SK-N-SH (cell line): ENCODE measurements around the gene ZNF513. TPM values are rescaled to one million over a fixed set of nuclear protein-coding genes. Genes with fewer than 3 reads are reported as not detected.

Experiments used
- CTCF ChIA-PET: fragments of 300-600, 350-600 bp; formaldehyde crosslinking; extraction: SDS; loops from one replicate; lab custom pipeline; 2021; lab: Yijun Ruan, JAX
- POLR2A ChIA-PET: fragments of 350-600 bp; sonication (Branson Sonifier 250); formaldehyde crosslinking; extraction: SDS; loops from one replicate; lab custom pipeline; 2020; ENCODE audit warnings: antibody characterized with exemption, inconsistent platforms; lab: Yijun Ruan, JAX
- DNase-seq: peaks from one replicate; pipeline ENCODE4 v3.0.0; 2012
- H2AFZ ChIP-seq: fragments of 200-600 bp; sonication (generic); 2 replicates; pipeline ENCODE4 v1.8.1; 2016; ENCODE audit warnings: antibody characterized with exemption, mild to moderate bottlenecking, low read depth
- H3F3A ChIP-seq: fragments of 200-600 bp; sonication (generic); replicated peaks from 2 replicates; pipeline ENCODE3; 2016; ENCODE audit warnings: antibody characterized with exemption, mild to moderate bottlenecking; ENCODE audit not compliant: insufficient read depth
- H3K27ac ChIP-seq, 2 experiments: fragments of 200-500 bp in 1 of 2; fragments of 200-600 bp in 1 of 2; sonication (Bioruptor generic) in 1 of 2; sonication (generic), shearing (Covaris generic) in 1 of 2; 2 replicates each; pipeline versions ENCODE4 v1.5.1 to v1.6.1; 2014 to 2016; ENCODE audit warnings: low read depth in 2 of 2, inconsistent platforms in 1 of 2, low read length in 1 of 2, mild to moderate bottlenecking in 1 of 2, mixed read lengths in 1 of 2
- H3K27me3 ChIP-seq: fragments of 200-600 bp; sonication (generic), shearing (Covaris generic); 2 replicates; pipeline ENCODE4 v1.6.1; 2016; ENCODE audit warnings: mixed run types; ENCODE audit not compliant: insufficient read depth
- H3K36me3 ChIP-seq, 2 experiments: fragments of 200-500 bp in 1 of 2; fragments of 200-600 bp in 1 of 2; sonication (Bioruptor generic) in 1 of 2; sonication (generic) in 1 of 2; replicated peaks in 1 of 2; 2 replicates each; pipeline versions ENCODE3 to v1.5.1; 2014 to 2016; ENCODE audit warnings: low read length in 1 of 2, mild to moderate bottlenecking in 1 of 2; ENCODE audit not compliant: insufficient read depth in 2 of 2, control insufficient read depth in 1 of 2
- H3K4me1 ChIP-seq, 2 experiments: fragments of 200-500 bp in 1 of 2; fragments of 200-600 bp in 1 of 2; sonication (Bioruptor generic) in 1 of 2; sonication (generic), shearing (Covaris generic) in 1 of 2; 2 replicates each; pipeline versions ENCODE4 v1.5.1 to v1.6.1; 2014 to 2016; ENCODE audit warnings: low read depth in 1 of 2, low read length in 1 of 2, mixed run types in 1 of 2; ENCODE audit not compliant: insufficient read depth in 2 of 2, control insufficient read depth in 1 of 2
- H3K4me2 ChIP-seq: fragments of 200-600 bp; sonication (generic), shearing (Covaris generic); 2 replicates; pipeline ENCODE4 v1.6.1; 2017; ENCODE audit warnings: mixed run types
- H3K4me3 ChIP-seq, 2 experiments: fragments of 200-500 bp in 1 of 2; fragments of 200-600 bp in 1 of 2; sonication (Bioruptor generic) in 1 of 2; sonication (generic), shearing (Covaris generic) in 1 of 2; 2 replicates each; pipeline versions ENCODE4 v1.5.1 to v1.8.1; 2014 to 2016; ENCODE audit warnings: low read depth in 2 of 2, inconsistent platforms in 1 of 2, low read length in 1 of 2, mild to moderate bottlenecking in 1 of 2, mixed read lengths in 1 of 2, moderate library complexity in 1 of 2
- H3K79me2 ChIP-seq: fragments of 200-600 bp; sonication (generic); 2 replicates; pipeline ENCODE4 v1.8.1; 2017; ENCODE audit warnings: mild to moderate bottlenecking; ENCODE audit not compliant: insufficient read depth
- H3K9ac ChIP-seq: fragments of 200-600 bp; sonication (generic); 2 replicates; pipeline ENCODE4 v1.6.1; 2017; ENCODE audit warnings: mixed run types
- H3K9me2 ChIP-seq: fragments of 200-600 bp; sonication (generic); 2 replicates; pipeline ENCODE4 v1.6.1; 2017; ENCODE audit warnings: mixed run types
- H3K9me3 ChIP-seq: fragments of 200-600 bp; sonication (generic); 2 replicates; pipeline ENCODE4 v1.6.1; 2017; ENCODE audit warnings: mixed run types, mild to moderate bottlenecking, moderate library complexity
- H4K20me1 ChIP-seq: fragments of 200-600 bp; sonication (generic); 2 replicates; pipeline ENCODE4 v1.6.1; 2017; ENCODE audit warnings: mild to moderate bottlenecking, mixed run types; ENCODE audit not compliant: insufficient read depth
- CHD2 ChIP-seq: fragments of 150-350 bp; IDR thresholded peaks from 2 replicates; pipeline ENCODE4 v1.6.1; 2018; ENCODE audit warnings: low read length; ENCODE audit not compliant: partially characterized antibody
- FOSL2 ChIP-seq: IDR thresholded peaks from 2 replicates; pipeline ENCODE4 v1.4.0; 2012; ENCODE audit warnings: low read depth, mild to moderate bottlenecking, moderate library complexity, borderline replicate concordance
- FOXM1 ChIP-seq: IDR thresholded peaks from 2 replicates; pipeline ENCODE4 v1.4.0; 2012; ENCODE audit warnings: low read depth, mild to moderate bottlenecking
- GABPA ChIP-seq: IDR thresholded peaks from 2 replicates; pipeline ENCODE4 v1.4.0; 2012; ENCODE audit warnings: low read depth, mild to moderate bottlenecking
- GATA2 ChIP-seq: sonication (generic); formaldehyde crosslinking; IDR thresholded peaks from 2 replicates; pipeline ENCODE4 v1.5.0; 2020; ENCODE audit warnings: mild to moderate bottlenecking, missing genetic modification reagents
- IRF3 ChIP-seq: fragments of 150-350 bp; IDR thresholded peaks from 2 replicates; pipeline ENCODE4 v1.6.1; 2016; ENCODE audit warnings: mild to moderate bottlenecking, low read depth, low read length
- MAX ChIP-seq: IDR thresholded peaks from 2 replicates; pipeline ENCODE4 v1.4.0; 2012; ENCODE audit warnings: low read depth
- MEF2A ChIP-seq: IDR thresholded peaks from 2 replicates; pipeline ENCODE4 v1.4.0; 2012; ENCODE audit warnings: low read depth, borderline replicate concordance
- NFIC ChIP-seq: IDR thresholded peaks from 2 replicates; pipeline ENCODE4 v1.4.0; 2012; ENCODE audit warnings: borderline replicate concordance
- RCOR1 ChIP-seq: fragments of 150-350 bp; IDR thresholded peaks from 2 replicates; pipeline ENCODE4 v1.6.1; 2017; ENCODE audit warnings: antibody characterized with exemption, low read length
- REST ChIP-seq: IDR thresholded peaks from 2 replicates; pipeline ENCODE4 v1.6.1; 2012; ENCODE audit warnings: mild to moderate bottlenecking, low read depth, low read length, moderate library complexity
- SIN3A ChIP-seq: IDR thresholded peaks from 2 replicates; pipeline ENCODE4 v1.6.1; 2012; ENCODE audit warnings: low read depth, mild to moderate bottlenecking, low read length, moderate library complexity, borderline replicate concordance
- TAF1 ChIP-seq: IDR thresholded peaks from 2 replicates; pipeline ENCODE4 v1.6.1; 2012; ENCODE audit warnings: low read depth, mild to moderate bottlenecking, low read length, moderate library complexity, borderline replicate concordance
- TEAD4 ChIP-seq: IDR thresholded peaks from 2 replicates; pipeline ENCODE4 v1.4.0; 2012; ENCODE audit warnings: mild to moderate bottlenecking, borderline replicate concordance; ENCODE audit not compliant: insufficient read depth
- USF2 ChIP-seq: fragments of 150-350 bp; IDR thresholded peaks from 2 replicates; pipeline ENCODE4 v1.6.1; 2017; ENCODE audit warnings: antibody characterized with exemption, low read length, low read depth, borderline replicate concordance
- YY1 ChIP-seq: IDR thresholded peaks from 2 replicates; pipeline ENCODE4 v1.4.0; 2012; ENCODE audit warnings: low read depth, mild to moderate bottlenecking
- ZBTB33 ChIP-seq: IDR thresholded peaks from 2 replicates; pipeline ENCODE4 v1.4.0; 2012; ENCODE audit warnings: low read depth, borderline replicate concordance
- WGBS: methylation state at CpG from one replicate; pipeline ENCODE4 v1.1.6; 2017; ENCODE audit warnings: low lambda C conversion rate; 5-methylcytosine and 5-hydroxymethylcytosine counted together
- polyA plus RNA-seq, 3 experiments: library from polyadenylated mRNA; depleted of rRNA; stranded (reverse); fragments of >200 nt; gene quantifications; 2 replicates each; pipeline ENCODE4 v1.2.3, GENCODE V29; 2012
- TF ChIP-seq, protein P1 (sequence below): IDR thresholded peaks from 2 replicates; pipeline ENCODE4 v1.4.0; 2012; ENCODE audit warnings: low read depth, borderline replicate concordance

The ZNF513 gene
- polyA plus RNA-seq, 1 of the 3 experiments (the other 2 are of a cell fraction), result 53.8 TPM

DNA sequence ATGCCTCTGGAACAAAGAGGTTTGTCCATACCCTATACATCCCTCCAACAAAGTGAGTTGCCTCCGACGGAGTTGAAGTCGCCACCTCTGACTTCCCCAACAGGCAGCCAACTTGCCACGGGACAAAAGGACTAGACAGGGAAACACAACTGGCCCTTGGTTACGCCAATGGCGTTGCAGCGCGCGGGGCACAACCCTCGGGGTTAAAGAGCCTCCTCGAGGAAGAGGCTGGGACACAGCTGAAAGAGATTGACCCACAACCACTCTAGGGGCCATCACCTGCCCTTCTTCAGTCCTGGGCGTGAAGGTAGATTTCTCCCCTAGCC is 24.5 kb downstream of the ZNF513 start (continued):
- TF ChIP-seq, protein P1, sequence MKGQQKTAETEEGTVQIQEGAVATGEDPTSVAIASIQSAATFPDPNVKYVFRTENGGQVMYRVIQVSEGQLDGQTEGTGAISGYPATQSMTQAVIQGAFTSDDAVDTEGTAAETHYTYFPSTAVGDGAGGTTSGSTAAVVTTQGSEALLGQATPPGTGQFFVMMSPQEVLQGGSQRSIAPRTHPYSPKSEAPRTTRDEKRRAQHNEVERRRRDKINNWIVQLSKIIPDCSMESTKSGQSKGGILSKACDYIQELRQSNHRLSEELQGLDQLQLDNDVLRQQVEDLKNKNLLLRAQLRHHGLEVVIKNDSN, result no peak
- peak; percentile 81; the same call in 1 of the 2 replicates for TF ChIP-seq SIN3A
- peak; percentile 35; the same call in 1 of the 2 replicates for TF ChIP-seq MAX
- TF ChIP-seq FOSL2, result no peak
- no peak for TF ChIP-seq CHD2
- TF ChIP-seq TAF1, result 0 out of 2 replicates have a peak, but pooled peaks have one; percentile 28
- no peak for TF ChIP-seq RCOR1

DNA sequence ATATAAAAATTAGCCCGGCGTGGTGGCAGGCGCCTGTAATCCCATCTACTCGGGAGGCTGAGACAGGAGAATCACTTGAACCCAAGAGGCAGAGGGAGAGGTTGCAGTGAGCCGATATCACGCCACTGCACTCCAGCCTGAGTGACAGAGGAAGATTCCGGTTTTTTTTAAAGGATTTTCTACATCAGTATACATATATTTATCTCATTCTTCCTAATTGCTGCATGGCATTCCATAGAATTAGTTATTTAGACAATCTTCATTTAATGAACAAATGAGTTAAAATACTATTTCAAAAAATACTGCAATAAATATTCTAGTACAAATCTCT is 26.0 kb downstream of the ZNF513 start:
- Histone ChIP-seq H3K9me2 (no peaks in the 10 kb centered on the region), H3K4me1 (peaks cover 7 to 19% of the 10 kb centered on the region in 2 experiments; a peak in 3 of 4 replicates), H3K9ac (no peak overlapping the region; the same call in 1 of the 2 replicates), H3K9me3 (no peaks in the 10 kb centered on the region), H3K79me2 (peaks cover 85% of the 10 kb centered on the region), H3K4me3 (no peak overlapping the region; a peak in 1 of 4 replicates), H3K27ac (peak overlapping the region in 1 of 2 experiments; percentile 46; a peak in 1 of 4 replicates), H4K20me1 (peaks cover 4% of the 10 kb centered on the region; the same call in 1 of the 2 replicates), H3K36me3 (peaks cover 0 to 2% of the 10 kb centered on the region in 2 experiments), H3K27me3 (no peaks in the 10 kb centered on the region), H3K4me2 (peak overlapping the region; percentile 91), H3F3A (peaks cover 19% of the 10 kb centered on the region), H2AFZ (no peak overlapping the region)
- WGBS, result 85% methylated on average over 7 of the region's 7 CpGs
- no peak for TF ChIP-seq TEAD4
- TF ChIP-seq MEF2A, result no peak
- TF ChIP-seq SIN3A, result no peak
- TF ChIP-seq GABPA, result no peak
- TF ChIP-seq YY1, result no peak
- TF ChIP-seq GATA2 (CRISPR knock-in tag), result no peak
- TF ChIP-seq FOXM1, result no peak
- no peak for TF ChIP-seq CHD2
- TF ChIP-seq ZBTB33, result no peak
- no peak for TF ChIP-seq USF2
- no peak for TF ChIP-seq NFIC
- no peak for TF ChIP-seq REST
- no peak for TF ChIP-seq IRF3
- ChIA-PET POLR2A (no interaction called here), CTCF (interaction anchor here (1.0 to 1.1 kb wide), 2 partner anchors 11 to 15 kb away, joined by 4 read pairs; partner anchors contain the start of genes EIF2B4 and SNX17)
- no peak for DNase-seq
